ENCODE data around the gene COMMD4. TPM values are rescaled to one million over a fixed set of nuclear protein-coding genes. Genes with fewer than 3 reads are reported as not detected.
"Not testable (repeated sequence)": the region's sequence is repeated elsewhere in the genome, so short reads cannot be mapped to it uniquely, and the experiment has no call there.

COMMD4 gene
- total RNA-seq, 4 donors from 2014 or later, result 46.9 to 75.2 (median 55.2) TPM

- TF ChIP-seq POLR2A (IDR thresholded peaks at IDR 0.05) (no peak), POLR2AphosphoS5 (IDR thresholded peaks at IDR 0.05) (no peak), CTCF (IDR thresholded peaks at IDR 0.05) (no peak), EP300 (IDR thresholded peaks at IDR 0.05) (no peak)
- Histone ChIP-seq H3K27ac (no peak overlapping the region), H3K27me3 (no peaks in the 10 kb centered on the region), H3K4me1 (peaks cover 23% of the 10 kb centered on the region), H3K36me3 (no peaks in the 10 kb centered on the region), H3K9me3 (no peaks in the 10 kb centered on the region), H3K4me3 (peak overlapping the region; percentile 95)
- DNase-seq (ENCODE audit: low spot score in 2 of 2), result no peak
- WGBS, result 51% methylated on average over 25 of the region's 46 CpGs
Observed at GRCh38 chr15:75348562-75349350, 12.9 kb downstream of the COMMD4 start.

DNA sequence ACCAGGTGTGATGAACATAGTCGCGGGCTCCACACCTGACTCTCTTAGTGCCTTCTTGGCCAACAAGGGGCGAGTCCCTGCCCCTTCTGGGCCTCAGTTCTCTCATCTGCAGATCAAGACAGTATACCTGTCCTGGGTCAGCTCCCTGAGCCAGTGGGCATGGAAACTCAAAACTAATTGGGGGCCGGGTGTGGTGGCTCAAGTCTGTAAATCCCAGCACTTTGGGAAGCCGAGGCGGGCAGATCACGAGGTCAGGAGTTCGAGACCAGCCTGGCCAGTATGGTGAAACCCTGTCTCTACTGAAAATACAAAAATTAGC is 13.4 kb downstream of the COMMD4 start:
- DNase-seq (ENCODE audit: low spot score in 2 of 2); H3K27me3 ChIP-seq; H3K9me3 ChIP-seq; H3K27ac ChIP-seq; H3K36me3 ChIP-seq; H3K4me3 ChIP-seq: not testable (repeated sequence)
- H3K4me1 ChIP-seq, result peaks cover 19% of the 10 kb centered on the region
- WGBS, result 92% methylated on average over 8 of the region's 8 CpGs

- peaks cover 5% of the 10 kb centered on the region for H3K36me3 ChIP-seq
- no peaks in the 10 kb centered on the region for H3K27me3 ChIP-seq
- no peak overlapping the region for H3K4me3 ChIP-seq
- TF ChIP-seq EP300 (IDR thresholded peaks at IDR 0.05), result no peak
- TF ChIP-seq CTCF (IDR thresholded peaks at IDR 0.05), result no peak
- TF ChIP-seq POLR2A (IDR thresholded peaks at IDR 0.05), result no peak
- TF ChIP-seq POLR2AphosphoS5 (IDR thresholded peaks at IDR 0.05), result no peak
- H3K4me1 ChIP-seq, result peaks cover 19% of the 10 kb centered on the region
- 82% methylated on average over 9 of the region's 9 CpGs for WGBS
- H3K9me3 ChIP-seq, result no peaks in the 10 kb centered on the region
- H3K27ac ChIP-seq, result no peak overlapping the region
- DNase-seq (ENCODE audit: low spot score in 2 of 2), result no peak
Observed at GRCh38 chr15:75349851-75350588, 14.2 kb downstream of the COMMD4 start.

DNA sequence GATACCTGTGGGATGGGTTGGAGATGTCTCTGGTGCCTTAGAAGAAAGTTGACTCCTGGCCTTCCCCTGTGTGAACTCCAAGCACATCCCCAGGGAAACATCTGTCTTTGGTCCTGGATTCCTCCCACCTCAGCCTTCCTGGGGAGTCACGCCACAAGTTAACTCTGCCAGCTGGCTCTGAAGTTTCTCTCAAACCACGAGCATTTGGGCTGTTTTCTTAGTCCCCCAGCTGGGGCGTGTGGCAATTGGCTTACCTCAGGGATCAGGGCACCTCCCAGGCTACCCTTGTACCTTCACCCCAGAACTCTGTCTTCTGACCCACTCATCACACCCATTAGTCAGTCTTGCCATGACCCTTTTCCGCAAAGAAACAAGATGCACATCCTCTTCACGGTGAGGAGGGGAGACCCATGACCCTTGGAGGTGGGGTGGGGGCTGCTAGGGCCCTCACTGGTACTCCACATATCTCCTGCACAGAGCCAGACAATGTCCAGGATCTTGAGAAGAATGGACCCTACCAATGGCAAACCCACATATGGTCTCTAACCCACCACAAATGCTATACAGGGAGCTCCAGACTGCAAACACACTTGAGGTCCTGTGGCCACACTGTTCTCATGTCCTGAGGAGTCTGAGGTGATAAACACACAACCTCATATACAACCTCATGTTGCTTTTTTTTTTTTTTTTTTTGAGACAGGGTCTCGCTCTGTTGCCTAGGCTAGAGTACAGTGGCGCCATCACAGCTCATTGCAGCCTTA is 14.9 kb downstream of the COMMD4 start:
- 73% methylated on average over 7 of the region's 7 CpGs for WGBS
- DNase-seq (ENCODE audit: low spot score in 2 of 2), result no peak
- H3K27ac ChIP-seq, result no peak overlapping the region
- H3K36me3 ChIP-seq, result peaks cover 12% of the 10 kb centered on the region
- no peaks in the 10 kb centered on the region for H3K27me3 ChIP-seq
- peaks cover 19% of the 10 kb centered on the region for H3K4me1 ChIP-seq
- no peak for TF ChIP-seq POLR2A (IDR thresholded peaks at IDR 0.05)
- no peak for TF ChIP-seq POLR2AphosphoS5 (IDR thresholded peaks at IDR 0.05)
- TF ChIP-seq EP300 (IDR thresholded peaks at IDR 0.05), result no peak
- TF ChIP-seq CTCF (IDR thresholded peaks at IDR 0.05), result no peak
- H3K9me3 ChIP-seq, result no peaks in the 10 kb centered on the region
- no peak overlapping the region for H3K4me3 ChIP-seq

DNA sequence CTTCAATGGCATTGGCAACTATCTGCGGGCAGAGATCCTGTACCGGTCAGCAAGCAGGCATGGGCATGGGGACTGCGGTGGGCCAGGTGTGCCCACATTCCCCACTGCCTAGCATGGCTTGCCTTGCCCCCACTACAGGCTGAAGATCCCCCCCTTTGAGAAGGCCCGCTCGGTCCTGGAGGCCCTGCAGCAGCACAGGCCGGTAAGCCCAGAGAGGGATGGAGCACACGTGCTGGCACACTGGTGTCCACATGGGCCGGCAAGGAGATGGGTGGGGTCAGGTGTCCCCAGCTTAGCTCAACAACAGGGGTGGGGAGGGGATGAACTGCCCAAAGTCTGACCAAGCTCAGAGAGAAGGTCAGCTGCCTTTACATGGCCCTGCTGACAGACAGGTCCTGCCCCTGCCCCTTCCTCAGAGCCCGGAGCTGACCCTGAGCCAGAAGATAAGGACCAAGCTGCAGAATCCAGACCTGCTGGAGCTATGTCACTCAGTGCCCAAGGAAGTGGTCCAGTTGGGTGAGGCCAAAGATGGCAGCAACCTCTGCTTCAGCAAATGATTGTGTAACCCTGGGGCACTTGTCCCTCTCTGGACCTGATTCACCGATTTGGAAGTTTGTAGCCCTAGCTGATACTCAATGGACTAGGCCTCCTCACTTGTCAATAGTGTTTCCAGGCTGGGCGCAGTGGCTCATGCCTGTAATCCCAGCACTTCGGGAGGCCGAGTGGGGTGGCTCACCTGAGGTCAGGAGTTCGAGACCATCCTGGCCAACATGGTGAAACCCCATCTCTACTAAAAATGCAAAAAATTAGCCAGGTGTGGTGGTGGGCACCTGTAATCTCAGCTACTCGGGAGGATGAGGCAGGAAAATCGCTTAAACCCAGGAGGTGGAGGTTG is 16.6 kb downstream of the COMMD4 start:
- no peaks in the 10 kb centered on the region for H3K27me3 ChIP-seq
- peaks cover 10% of the 10 kb centered on the region for H3K4me1 ChIP-seq
- no peak for DNase-seq (ENCODE audit: low spot score in 2 of 2)
- H3K4me3 ChIP-seq, result no peak overlapping the region
- H3K36me3 ChIP-seq, result peaks cover 28% of the 10 kb centered on the region
- WGBS, result 95% methylated on average over 8 of the region's 16 CpGs
- H3K27ac ChIP-seq, result no peak overlapping the region
- TF ChIP-seq POLR2AphosphoS5 (IDR thresholded peaks at IDR 0.05), result no peak
- no peak for TF ChIP-seq CTCF (IDR thresholded peaks at IDR 0.05)
- TF ChIP-seq EP300 (IDR thresholded peaks at IDR 0.05), result no peak
- no peak for TF ChIP-seq POLR2A (IDR thresholded peaks at IDR 0.05)
- H3K9me3 ChIP-seq, result no peaks in the 10 kb centered on the region

Data from suprapubic skin (tissue), 4 donors.